Ishikawa (cell line): Measurements from ENCODE around the gene ELMO1.

Experiments
- CEBPB ChIP-seq: IDR thresholded peaks from 2 replicates; pipeline ENCODE4 v1.6.1; 2012
- CREB1 ChIP-seq: IDR thresholded peaks from 2 replicates; pipeline ENCODE4 v1.6.1; 2012; ENCODE audit warnings: low read depth
- EGR1 ChIP-seq: IDR thresholded peaks from 2 replicates; pipeline ENCODE4 v1.6.1; 2012
- EP300 ChIP-seq: IDR thresholded peaks from 2 replicates; pipeline ENCODE4 v1.6.1; 2012; ENCODE audit warnings: borderline replicate concordance
- FOXM1 ChIP-seq: IDR thresholded peaks from 2 replicates; pipeline ENCODE4 v1.6.1; 2012; ENCODE audit warnings: low read depth, borderline replicate concordance
- MAX ChIP-seq: IDR thresholded peaks from 2 replicates; pipeline ENCODE4 v1.6.1; 2012
- NFIC ChIP-seq: IDR thresholded peaks from 2 replicates; pipeline ENCODE4 v1.6.1; 2012
- RAD21 ChIP-seq: IDR thresholded peaks from 2 replicates; pipeline ENCODE4 v1.6.1; 2012; ENCODE audit warnings: low read depth
- TAF1 ChIP-seq: IDR thresholded peaks from 2 replicates; pipeline ENCODE4 v1.6.1; 2012; ENCODE audit warnings: low read depth, mild to moderate bottlenecking
- TCF12 ChIP-seq: IDR thresholded peaks from 2 replicates; pipeline ENCODE4 v1.6.1; 2012; ENCODE audit warnings: low read depth
- TEAD4 ChIP-seq: IDR thresholded peaks from 2 replicates; pipeline ENCODE4 v1.6.1; 2012
- YY1 ChIP-seq: IDR thresholded peaks from 2 replicates; pipeline ENCODE4 v1.6.1; 2012; ENCODE audit warnings: low read depth
- ZBTB7A ChIP-seq: IDR thresholded peaks from 2 replicates; pipeline ENCODE4 v1.6.1; 2012; ENCODE audit warnings: low read depth
- TF ChIP-seq, protein P1 (sequence below): IDR thresholded peaks from 2 replicates; pipeline ENCODE4 v1.6.1; 2012
- TF ChIP-seq, protein P2 (sequence below): IDR thresholded peaks from 2 replicates; pipeline ENCODE4 v1.6.1; 2012; ENCODE audit warnings: low read depth, mild to moderate bottlenecking

The ELMO1 gene

GRCh38 chr7:37142958-37143357, 305.7 kb downstream of the ELMO1 start:
- TF ChIP-seq TAF1 = no peak
- TF ChIP-seq YY1 = no peak
- no peak for TF ChIP-seq MAX

- TF ChIP-seq FOXM1 = no peak
- no peak for TF ChIP-seq RAD21
- TF ChIP-seq CEBPB = no peak
- no peak for TF ChIP-seq TCF12
- no peak for TF ChIP-seq TEAD4
- TF ChIP-seq, protein P1, sequence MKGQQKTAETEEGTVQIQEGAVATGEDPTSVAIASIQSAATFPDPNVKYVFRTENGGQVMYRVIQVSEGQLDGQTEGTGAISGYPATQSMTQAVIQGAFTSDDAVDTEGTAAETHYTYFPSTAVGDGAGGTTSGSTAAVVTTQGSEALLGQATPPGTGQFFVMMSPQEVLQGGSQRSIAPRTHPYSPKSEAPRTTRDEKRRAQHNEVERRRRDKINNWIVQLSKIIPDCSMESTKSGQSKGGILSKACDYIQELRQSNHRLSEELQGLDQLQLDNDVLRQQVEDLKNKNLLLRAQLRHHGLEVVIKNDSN = no peak
- TF ChIP-seq NFIC = no peak
- no peak for TF ChIP-seq EGR1
- TF ChIP-seq EP300 = no peak
- no peak for TF ChIP-seq YY1
- no peak for TF ChIP-seq CREB1
- no peak for TF ChIP-seq TAF1
- no peak for TF ChIP-seq MAX
- TF ChIP-seq, protein P2, sequence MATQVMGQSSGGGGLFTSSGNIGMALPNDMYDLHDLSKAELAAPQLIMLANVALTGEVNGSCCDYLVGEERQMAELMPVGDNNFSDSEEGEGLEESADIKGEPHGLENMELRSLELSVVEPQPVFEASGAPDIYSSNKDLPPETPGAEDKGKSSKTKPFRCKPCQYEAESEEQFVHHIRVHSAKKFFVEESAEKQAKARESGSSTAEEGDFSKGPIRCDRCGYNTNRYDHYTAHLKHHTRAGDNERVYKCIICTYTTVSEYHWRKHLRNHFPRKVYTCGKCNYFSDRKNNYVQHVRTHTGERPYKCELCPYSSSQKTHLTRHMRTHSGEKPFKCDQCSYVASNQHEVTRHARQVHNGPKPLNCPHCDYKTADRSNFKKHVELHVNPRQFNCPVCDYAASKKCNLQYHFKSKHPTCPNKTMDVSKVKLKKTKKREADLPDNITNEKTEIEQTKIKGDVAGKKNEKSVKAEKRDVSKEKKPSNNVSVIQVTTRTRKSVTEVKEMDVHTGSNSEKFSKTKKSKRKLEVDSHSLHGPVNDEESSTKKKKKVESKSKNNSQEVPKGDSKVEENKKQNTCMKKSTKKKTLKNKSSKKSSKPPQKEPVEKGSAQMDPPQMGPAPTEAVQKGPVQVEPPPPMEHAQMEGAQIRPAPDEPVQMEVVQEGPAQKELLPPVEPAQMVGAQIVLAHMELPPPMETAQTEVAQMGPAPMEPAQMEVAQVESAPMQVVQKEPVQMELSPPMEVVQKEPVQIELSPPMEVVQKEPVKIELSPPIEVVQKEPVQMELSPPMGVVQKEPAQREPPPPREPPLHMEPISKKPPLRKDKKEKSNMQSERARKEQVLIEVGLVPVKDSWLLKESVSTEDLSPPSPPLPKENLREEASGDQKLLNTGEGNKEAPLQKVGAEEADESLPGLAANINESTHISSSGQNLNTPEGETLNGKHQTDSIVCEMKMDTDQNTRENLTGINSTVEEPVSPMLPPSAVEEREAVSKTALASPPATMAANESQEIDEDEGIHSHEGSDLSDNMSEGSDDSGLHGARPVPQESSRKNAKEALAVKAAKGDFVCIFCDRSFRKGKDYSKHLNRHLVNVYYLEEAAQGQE = no peak
- TF ChIP-seq ZBTB7A = no peak
Measured at GRCh38 chr7:37141742-37142141, 306.9 kb downstream of the ELMO1 start.

- TF ChIP-seq CREB1 (no peak), MAX (no peak), CEBPB (no peak), TAF1 (no peak), ZBTB7A (no peak), EP300 (no peak), TCF12 (no peak), RAD21 (no peak), YY1 (no peak), TEAD4 (no peak), NFIC (no peak), FOXM1 (no peak), EGR1 (no peak)
- TF ChIP-seq, protein P1 = no peak
- TF ChIP-seq, protein P2 = no peak
Measured at GRCh38 chr7:37131855-37132254, 316.8 kb downstream of the ELMO1 start.

DNA sequence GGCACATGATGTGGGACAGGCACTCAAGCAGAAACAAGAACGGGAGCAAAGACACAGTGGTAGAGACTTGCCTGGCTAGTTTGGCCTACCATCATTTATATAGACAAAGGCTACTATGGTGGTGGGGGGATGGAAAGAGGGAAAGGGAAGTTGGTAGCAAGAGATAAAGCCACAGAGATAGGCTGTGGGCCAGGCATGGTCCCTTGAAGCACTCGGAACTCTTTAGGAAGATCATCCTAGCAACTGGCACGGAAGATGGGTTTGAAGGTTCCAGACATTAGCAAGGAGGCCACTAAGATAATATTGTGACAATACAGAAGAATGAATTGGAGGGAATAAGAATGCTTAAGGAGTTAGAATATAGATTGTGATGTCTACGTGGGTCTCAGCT, 319.6 kb downstream of the ELMO1 start:
- TF ChIP-seq, protein P2 = no peak
- TF ChIP-seq ZBTB7A (no peak), YY1 (no peak), FOXM1 (no peak), RAD21 (no peak), CREB1 (no peak), TEAD4 (no peak), TAF1 (no peak), MAX (no peak), EP300 (no peak), CEBPB (no peak), EGR1 (no peak), NFIC (no peak), TCF12 (no peak)
- TF ChIP-seq, protein P1 = no peak
